Stimulated activated CD4-positive, alpha-beta T cell treated with anti-CD3 and anti-CD28 coated beads, Interleukin-1b, Interleukin-23, amount 100 ng/mL, for 24 hours (primary cell): ENCODE data around the gene IL17REL.

Experiments used
- DNase-seq, 4 experiments: peaks; one replicate each; pipeline ENCODE4 v3.0.0-alpha.2; 2020; ENCODE audit warnings: low read depth in 4 of 4, low spot score in 1 of 4

The IL17REL gene

DNA sequence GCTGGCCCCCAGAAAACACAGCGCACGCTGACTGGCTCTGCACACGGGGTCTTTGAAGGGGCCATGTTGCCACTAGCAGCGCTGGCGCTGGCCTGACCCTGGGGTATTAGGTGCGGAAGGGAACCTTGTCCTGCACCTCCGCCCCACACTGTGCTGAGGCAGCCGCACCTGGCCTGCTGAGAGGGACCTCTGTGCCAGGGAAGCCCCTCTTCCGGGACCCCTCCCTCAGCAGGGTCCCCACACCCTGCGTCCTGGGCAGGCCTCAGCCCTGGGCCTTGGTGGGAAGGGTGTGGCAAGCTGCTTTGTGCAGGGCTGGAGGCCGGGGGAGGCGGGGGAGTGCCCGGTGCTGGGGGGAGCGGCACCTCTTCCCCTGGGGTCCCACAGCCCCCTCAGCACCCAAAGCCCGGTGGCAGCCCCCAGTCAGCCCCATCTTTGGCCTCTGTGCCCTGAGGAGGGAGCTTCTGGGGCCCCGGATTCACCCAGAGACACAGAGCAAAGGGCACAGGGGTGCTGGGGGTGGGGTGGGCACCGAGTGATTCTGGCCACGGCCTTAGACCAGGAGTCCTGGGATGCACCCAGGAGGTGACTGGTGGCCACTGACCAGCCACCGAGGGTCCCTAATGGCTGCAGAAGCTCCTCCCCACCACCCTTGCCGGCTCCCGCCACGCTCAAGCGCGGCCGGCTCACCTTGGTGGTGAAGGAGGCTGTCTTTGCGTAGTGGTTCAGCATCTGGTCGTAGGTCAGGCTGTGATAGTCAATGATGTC lies 34.1 kb upstream of the IL17REL start:
- no peak for DNase-seq

DNA sequence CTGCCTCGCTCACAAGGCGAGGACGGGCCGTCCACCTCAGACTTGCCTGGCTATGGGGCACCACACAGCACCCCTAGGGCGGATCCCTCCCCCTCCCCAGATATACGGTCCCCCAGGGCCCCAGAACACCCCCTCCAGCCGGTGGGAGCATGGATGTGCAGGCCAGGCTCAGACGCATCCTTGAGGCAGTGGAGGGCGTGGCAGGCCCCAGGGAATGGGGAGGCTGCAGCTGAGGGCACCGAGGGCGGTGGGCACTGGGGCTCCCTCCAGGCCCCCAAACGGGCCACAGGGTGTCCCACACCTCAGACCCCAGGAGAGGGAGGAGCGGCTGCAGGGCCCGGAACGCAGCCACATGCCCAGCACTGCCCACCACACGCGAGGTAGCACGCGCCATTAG lies 33.5 kb upstream of the IL17REL start:
- no peak for DNase-seq

DNA sequence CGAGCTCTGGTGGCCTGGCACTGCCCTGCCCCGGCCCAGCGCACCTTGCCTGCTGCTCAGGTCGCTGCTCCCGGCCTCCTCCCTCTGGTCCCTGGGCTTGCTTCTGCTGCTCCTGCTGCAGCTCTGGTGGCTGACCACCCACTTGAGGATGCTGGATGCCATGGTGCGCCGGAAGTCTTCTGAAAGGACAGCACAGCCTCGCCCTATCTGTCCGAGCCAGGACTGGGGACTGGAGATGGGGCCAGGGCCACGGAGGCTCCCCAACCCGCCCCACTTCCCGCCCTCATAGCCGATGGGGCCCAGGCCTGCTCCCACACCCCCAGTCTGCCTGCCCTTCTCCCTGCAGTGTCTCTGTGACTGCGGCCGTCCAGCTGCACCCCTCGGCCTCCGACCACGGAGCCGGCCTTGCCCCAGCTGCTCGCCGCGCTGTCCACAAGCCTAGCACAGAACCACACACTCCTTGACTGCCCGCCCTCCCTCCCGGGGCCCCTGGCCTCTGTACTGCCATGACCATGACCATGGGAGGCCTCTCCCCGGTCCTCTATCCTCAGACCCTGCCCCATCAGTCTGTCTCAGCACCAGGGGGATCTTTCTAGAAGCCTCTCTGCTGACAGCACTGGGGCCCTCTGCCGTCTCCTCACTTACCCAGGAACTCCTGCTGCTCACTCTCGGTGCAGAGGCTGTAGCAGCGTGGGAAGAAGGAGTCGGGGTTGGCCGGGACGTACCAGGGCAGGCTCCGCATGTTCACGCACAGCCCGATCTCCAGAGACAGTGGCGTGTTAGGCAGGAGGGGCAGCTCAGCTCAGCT lies 32.9 kb upstream of the IL17REL start:
- DNase-seq: no peak

DNA sequence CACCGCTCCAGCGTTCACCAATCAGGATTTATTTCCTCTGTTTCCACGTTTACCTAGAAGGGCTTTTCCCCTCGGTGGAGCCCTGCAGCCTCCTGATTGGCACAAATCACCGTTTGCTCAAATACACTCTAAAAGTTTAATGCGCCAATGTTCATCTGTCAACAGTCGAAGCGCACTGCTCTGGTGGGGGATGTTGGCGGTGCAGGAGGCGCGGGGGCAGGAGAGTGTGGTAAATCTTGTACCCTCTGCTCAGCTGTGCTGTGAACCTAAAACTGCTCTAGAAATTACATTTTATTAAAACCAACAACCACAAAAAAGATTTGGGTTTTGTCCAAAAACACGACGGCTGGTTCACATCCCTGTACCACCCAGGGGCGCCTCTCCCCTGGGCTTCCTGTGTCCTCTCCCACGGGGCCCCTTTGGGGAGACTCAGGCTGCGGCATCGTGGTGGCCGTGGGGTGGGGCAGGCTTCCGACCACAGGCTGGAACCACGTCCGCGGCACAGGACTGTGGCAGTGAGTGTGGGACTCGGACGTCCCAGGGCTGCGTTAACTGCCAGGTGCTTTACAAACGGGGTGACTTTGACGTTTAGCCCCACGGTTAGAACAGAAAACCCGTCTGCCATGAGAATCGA lies 32.0 kb upstream of the IL17REL start:
- DNase-seq: no peak

DNA sequence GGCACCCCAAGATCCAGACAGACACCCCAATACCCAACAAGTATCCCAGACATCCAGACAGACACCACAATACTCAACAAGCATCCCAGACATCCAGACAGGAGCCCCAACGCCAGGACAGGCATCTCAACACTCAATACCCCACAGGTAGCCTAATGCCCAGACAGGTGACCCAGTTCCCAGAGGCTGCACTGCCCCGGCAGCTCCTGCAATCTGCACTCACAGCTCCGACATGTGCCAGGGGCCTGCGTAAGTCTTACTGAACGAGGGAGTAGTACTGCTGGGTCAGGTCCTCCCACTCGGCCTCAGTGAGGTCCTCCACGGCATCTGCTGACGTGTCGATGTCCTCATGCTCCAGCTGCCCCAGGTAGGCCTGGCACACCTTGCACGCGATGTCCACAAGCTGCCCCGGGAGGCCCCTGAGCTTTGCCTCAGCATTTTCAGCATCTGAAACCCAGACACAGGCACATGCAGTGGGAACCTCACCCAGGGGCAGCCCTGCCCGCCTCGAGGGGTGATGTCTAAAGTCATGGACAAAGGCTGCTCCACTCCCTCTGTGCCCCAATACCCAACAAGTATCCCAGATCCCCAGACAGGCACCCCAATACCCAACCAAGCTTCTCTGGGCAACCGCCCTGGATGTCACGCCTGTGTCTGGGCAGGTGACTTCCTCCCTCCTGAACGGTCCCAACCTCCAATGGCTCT lies 28.9 kb upstream of the IL17REL start:
- no peak for DNase-seq

DNA sequence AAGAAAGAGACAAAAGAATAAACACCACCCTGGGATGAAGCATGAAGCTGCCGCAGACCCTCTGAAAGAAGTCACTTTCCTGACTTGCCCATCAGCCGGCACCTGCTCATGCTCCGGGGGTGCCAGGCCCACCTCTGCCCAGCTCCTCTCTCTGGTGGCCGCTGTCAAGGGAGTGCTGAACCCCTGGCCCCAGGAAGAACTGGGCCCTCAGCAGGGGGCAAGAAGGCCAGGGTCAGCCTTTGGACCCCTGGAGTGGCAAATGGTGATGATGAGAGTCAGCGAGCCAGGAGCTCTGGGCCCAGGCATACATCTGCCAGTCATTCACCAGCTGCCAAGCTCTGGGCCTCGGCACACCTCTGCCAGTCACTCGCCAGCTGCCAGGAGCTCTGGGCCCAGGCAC lies 28.2 kb upstream of the IL17REL start:
- no peak for DNase-seq

DNA sequence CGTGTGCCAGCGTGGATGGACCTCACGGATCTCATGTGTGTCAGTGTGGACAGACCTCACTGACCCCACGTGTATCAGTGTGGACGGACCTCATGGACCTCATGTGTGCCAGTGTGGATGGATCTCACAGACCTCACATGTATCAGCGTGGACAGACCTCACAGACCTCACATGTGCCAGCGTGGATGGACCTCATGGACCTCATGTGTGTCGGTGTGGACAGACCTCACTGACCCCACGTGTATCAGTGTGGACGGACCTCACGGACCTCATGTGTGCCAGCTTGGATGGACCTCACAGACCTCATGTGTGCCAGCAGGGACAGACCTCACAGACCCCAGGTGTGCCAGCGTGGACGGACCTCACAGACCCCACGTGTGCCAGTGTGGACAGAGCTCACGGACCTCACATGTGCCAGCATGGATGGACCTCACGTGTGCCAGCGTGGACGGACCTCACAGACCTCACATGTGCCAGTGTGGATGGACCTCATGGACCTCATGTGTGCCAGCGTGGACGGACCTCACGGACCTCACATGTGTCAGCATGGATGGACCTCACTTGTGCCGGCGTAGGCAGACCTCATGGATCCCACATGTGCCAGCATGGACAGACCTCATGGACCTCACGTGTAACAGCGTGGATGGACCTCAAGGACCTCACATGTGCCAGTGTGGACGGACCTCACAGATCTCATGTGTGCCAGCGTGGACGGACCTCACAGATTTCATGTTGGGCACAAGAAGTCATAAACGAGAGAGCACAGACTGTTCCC lies 27.3 kb upstream of the IL17REL start:
- DNase-seq: no peak

DNA sequence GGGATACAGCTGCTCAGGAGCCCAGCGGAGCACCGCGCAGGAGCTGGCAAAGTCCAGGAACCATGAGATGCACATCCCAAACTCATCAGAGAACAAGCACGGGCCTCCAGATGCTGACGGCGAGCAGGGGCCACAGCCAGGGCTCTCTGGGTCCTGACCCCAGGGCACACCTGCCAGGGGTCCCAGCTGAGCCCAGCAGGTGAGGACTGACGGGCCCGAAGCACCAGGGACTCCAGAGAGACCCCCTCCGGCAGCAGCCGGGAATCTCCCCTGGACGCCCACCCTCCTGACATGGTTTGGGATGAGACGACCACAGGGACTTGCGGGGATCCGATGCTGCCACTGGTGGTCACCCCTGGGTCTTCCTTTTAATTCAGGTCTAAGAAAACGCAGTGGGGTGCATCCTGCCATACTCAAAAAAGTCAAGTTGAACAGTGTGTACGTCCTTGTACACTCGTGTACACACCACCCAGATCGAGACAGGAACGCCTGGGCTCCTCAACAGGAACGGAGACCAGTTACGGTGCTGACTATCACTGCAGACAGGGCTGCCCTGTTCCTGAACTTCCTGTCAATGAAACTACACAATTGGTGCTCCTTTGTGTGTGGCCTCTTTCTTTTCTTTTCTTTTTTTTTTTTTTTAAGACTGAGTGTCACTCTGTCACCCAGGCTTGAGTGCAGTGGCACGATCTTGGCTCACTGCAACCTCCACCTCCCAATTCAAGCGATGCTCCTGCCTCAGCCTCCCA lies 23.6 kb upstream of the IL17REL start:
- no peak for DNase-seq

DNA sequence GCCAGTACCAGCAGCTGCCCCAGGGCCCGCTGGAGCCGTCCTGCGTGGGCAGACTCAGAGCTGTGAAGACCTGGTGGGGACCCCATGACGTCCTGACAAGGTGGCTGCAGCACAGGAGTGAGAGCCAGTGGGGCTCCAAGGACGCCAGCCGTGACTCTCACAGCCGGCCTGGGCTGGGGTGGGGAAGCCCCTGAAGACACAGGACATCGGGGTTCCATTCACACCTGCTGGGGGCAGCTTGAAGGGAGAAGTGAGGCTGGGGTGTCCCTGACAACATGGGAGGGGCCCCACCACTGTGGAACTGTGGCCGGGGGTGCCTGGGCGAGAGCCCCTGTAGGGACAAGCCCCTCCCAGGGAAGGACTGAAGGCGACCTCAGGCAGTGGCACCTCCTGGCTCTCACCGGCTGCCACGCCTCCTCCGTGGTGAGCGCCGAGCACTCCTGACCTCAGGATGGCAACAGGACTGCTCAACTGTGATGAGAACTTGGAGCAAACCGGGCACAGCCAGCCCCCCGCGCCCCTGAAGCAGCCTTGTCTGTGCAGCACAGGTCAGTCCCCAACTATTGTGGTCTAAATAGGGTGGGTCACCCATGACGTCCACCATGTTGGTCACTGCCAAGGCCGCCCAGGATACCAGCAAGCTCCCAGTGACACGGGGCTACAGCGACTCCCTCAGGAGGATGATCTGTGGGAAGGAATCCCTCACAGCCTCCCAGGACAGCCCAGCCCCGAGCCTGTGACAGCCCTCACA lies 22.7 kb upstream of the IL17REL start:
- DNase-seq: no peak

DNA sequence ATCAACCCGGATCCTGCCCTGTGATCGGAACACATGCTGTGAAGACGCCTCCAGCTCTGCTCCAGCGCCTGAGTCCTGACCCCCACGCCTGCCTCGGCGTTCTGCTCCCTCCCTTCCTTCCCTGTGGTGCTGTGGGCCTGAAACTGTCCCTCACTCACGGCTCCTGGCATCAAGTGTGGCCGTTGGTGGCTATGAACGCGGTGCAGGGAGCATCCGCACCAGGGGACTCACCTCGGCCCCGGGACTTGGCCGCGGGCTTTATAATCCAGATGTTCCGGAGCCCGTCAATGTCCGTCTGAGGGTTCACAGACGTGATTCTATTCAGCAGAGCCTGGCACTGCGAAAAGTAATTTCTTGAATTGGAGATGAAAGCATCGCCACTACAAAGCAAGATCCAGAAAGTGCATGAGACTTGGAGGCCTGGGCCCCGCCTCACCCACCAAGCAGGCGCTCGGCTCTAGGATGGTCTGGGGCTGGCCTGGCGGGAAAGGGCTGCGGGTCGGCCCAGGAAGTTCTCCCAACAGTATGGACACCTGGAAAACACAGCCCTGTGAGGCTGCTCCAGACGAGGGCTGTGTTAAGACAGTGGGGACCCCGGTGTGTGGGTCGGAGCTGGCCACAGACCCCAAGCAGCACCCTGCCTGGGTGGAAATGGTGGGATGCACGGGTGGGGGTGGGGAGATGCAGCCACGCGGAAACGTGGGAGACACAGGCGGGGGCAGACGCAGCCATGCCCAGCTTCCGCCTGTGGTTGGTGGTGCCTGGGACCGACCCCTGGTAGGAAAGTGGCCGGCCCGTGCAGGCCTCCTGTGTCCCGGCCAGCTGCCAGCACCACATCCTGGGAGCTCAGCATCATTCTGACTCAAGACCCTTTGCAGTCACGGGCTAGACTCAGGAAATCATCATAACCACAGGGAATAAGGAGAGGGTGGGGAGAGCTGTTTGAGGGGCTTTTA lies 21.8 kb upstream of the IL17REL start:
- DNase-seq: no peak

DNA sequence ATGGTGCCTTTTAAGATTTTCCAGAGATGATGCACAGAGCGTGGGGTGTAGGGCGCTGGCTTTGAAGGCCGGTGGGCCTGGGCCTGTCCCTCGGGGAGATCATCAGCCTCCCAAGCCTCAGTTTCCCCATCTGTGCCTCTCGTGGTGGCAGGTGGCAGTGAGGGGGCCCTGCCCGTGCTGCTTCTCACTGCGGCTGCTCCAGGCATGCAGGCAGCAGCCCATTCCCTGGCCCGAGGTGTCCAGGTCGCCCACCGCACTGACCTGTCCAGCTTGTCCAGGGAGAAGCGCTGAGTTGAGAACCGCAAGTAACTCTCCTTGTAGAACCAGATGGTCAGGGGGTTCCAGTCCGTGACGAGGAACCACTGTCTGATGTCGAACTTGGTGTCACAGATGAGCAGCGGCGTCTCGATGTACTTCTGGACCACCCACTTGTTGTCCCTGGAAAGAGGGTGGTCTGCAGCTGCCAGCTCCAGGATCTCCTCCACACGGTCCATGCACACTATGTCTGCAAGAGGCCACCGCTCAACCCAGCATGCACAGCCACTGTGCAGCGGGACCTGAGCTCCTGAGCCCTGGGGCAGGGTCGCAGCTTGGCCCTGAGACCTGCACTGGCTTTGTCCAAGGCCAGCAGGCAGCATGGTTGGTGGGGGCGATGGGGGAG lies 20.5 kb upstream of the IL17REL start:
- no peak for DNase-seq

DNA sequence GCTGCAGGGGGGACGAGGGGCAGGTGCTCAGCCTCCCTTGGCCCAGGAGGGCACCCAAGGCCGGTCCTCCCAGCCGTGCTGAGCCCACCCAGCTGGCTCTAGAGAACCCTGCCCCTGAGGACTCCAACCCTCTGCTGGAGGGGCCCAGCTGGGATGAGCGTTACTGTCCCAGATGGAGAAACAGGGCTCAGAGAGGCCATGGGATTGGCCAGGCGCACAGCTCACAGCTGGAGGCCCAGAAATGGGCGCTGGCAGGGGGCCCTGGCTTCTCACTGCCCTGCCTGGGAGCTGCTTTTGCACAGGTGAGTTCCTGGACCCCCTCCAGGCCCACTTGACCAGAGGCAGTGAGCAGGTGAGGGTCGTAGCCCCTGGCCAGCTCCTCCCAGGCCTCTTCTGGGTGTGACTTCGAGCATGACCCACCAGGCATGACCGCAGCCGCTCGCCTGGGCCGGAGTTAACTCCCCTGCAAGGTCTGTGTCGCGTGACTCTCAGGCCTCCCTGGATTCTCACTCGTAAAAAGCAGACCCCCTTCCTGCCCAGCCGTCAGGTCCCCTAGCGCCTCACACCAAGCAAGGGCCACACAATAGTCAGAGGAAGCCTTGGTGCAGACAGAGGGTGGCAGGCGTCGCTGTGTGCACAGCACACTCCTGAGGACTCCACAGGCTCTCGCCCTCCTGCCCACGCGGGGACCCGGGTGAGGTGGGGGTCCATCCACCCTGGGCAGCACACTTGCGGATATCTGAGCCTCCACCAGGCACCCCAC lies 19.7 kb upstream of the IL17REL start:
- DNase-seq: no peak

DNA sequence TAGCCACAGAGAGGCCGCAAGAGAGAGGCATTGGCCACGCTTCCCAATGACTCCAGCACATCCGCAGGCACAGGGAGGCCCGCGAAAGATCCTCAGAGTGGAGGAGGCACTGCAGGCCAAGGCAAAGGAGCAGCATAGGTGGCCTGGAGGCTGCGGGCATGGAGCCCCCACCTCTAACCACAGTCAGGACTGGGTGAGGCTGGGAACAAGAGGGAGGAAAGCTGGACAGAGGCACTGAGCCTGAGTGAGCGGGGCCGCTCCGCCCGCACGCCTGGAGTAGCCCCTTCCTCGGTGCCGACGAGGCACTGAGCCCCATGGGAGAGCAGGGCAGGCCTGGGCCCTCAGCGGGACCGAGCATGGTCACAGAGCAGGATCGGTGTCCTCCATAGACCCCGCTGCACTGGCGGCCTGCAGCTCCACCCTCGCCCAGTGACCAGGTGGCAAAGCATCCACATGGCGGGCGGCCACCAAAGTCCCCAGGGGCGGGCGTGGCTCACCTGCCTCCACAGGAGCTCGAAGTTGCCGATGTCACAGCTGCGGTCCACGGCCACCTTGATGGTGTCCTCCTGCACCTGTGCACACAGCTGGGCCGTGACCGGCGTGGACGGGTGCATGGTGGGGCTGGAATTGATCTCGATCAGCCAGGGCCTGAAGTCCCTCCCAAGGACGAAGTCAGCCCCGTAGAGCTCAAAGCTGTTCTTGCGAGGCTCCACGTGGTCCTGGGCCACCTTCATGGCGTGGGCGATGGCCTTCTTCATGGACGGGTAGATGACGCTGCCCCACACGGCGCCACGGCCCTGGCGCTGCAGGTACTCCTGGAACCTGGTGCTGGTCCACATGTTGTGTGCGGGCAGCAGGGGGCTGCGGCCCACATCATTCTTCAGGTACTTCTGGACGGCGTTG lies 18.9 kb upstream of the IL17REL start:
- DNase-seq: no peak

DNA sequence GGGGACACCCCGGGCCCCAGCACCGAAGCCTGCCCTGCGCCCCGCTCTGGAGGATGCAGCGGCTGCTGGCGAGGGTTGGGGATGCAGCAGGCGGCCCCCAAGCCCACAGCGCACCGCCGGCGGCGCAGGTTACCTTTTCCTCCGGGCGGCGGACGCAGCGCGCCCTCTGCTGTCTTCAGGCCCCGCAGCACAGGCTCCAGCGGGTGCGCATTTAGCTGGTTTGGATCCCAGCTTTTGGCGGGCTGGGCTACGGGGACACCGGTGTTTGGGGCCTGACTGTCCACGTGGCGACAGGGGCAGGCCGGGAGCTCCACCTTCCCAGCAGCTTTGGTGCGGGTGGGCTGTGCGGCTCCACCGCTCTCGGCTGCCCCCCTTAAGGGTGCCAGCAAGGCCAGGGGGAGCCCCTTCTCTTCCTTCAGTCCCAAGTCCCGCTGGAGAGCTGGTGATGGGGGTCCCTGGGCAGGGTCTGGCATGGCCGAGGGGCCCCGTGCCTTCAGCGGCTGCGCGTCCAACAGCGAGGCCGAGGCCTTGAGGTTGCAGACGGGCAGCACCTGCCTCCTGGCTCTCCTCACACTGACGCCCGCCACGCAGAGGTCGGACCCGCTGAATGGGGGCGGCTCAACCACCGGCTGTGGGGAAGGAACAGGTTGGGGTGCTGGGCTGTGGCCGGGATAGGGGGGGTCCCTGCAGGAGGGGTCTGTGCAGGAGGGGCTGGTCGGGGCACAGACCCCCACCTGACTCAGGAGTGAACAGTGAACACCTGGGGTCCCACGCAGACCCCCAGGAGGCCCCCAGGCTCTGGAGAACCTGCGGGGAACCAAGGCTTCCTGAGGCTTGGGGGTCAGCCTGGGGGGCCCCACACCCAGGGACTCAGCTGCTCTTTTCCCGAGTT lies 18.0 kb upstream of the IL17REL start:
- peak; percentile 53 to 82 (median 74) for DNase-seq
